HepG2 (cell line): Measurements from ENCODE around the gene ZMAT2. TPM values are rescaled to one million over a fixed set of nuclear protein-coding genes. Genes with fewer than 3 reads are reported as not detected.

Source experiments
- ARID5B ChIP-seq: IDR thresholded peaks from 2 replicates; pipeline ENCODE4 v1.4.0; 2020; ENCODE audit warnings: mild to moderate bottlenecking, missing genetic modification reagents
- ATM ChIP-seq: fragments of 450-650 bp; IDR thresholded peaks from 2 replicates; pipeline ENCODE4 v1.7.1; 2017; ENCODE audit warnings: mild to moderate bottlenecking, borderline replicate concordance
- BCL6 ChIP-seq: IDR thresholded peaks from 2 replicates; pipeline ENCODE4 v1.6.1; 2016; ENCODE audit warnings: missing genetic modification reagents, missing compliant biosample characterization
- CBX1 ChIP-seq: IDR thresholded peaks from one replicate; pipeline ENCODE4 v1.6.1; 2016; ENCODE audit warnings: antibody characterized with exemption, low read depth
- CENPX ChIP-seq: sonication (generic); formaldehyde crosslinking; IDR thresholded peaks from 2 replicates; pipeline ENCODE4 v1.9.0; 2021; ENCODE audit warnings: mild to moderate bottlenecking, missing genetic modification reagents, moderate library complexity
- HOXA5 ChIP-seq: sonication (generic); formaldehyde crosslinking; IDR thresholded peaks from 2 replicates; pipeline ENCODE4 v1.4.0; 2020; ENCODE audit warnings: missing genetic modification reagents
- KMT2A ChIP-seq: sonication (generic); formaldehyde crosslinking; IDR thresholded peaks from 2 replicates; pipeline ENCODE4 v1.4.0; 2020; ENCODE audit warnings: missing genetic modification reagents
- NR1H2 ChIP-seq: sonication (generic); formaldehyde crosslinking; IDR thresholded peaks from 2 replicates; pipeline ENCODE4 v1.8.1; 2022; ENCODE audit warnings: low read depth, missing genetic modification reagents, borderline replicate concordance
- PAF1 ChIP-seq: IDR thresholded peaks from 2 replicates; pipeline ENCODE4 v1.6.1; 2016; ENCODE audit warnings: missing genetic modification reagents, missing compliant biosample characterization
- PAXIP1 ChIP-seq: sonication (generic); formaldehyde crosslinking; conservative IDR thresholded peaks from 2 replicates; pipeline ENCODE4 v1.4.0; 2020; ENCODE audit warnings: mild to moderate bottlenecking, missing genetic modification reagents, moderate library complexity
- POLR2G ChIP-seq: fragments of 200-400 bp; formaldehyde crosslinking; IDR thresholded peaks from 2 replicates; pipeline ENCODE4 v1.6.1; 2018; ENCODE audit warnings: mild to moderate bottlenecking, low read depth, low read length, moderate library complexity
- RARA ChIP-seq: IDR thresholded peaks from 2 replicates; pipeline ENCODE4 v1.6.1; 2016; ENCODE audit warnings: missing genetic modification reagents, missing compliant biosample characterization
- SAP130 ChIP-seq: IDR thresholded peaks from 2 replicates; pipeline ENCODE4 v1.6.1; 2016; ENCODE audit warnings: low read depth
- TEAD3 ChIP-seq: optimal IDR thresholded peaks from 2 replicates; pipeline ENCODE3; 2016; ENCODE audit warnings: borderline replicate concordance
- ZNF34 ChIP-seq: sonication (generic); formaldehyde crosslinking; IDR thresholded peaks from 2 replicates; pipeline ENCODE4 v1.4.0; 2020; ENCODE audit warnings: mild to moderate bottlenecking, missing genetic modification reagents, borderline replicate concordance
- ZNF558 ChIP-seq: sonication (generic); formaldehyde crosslinking; IDR thresholded peaks from 2 replicates; pipeline ENCODE4 v1.9.0; 2022; ENCODE audit warnings: mild to moderate bottlenecking, missing genetic modification reagents, borderline replicate concordance
- ZNF790 ChIP-seq: sonication (generic); formaldehyde crosslinking; IDR thresholded peaks from 2 replicates; pipeline ENCODE4 v1.8.0; 2022; ENCODE audit warnings: missing genetic modification reagents, mild to moderate bottlenecking, borderline replicate concordance
- polyA plus RNA-seq, 8 experiments: library from polyadenylated mRNA; depleted of rRNA in 3 of 8; stranded (reverse) in 7 of 8; unstranded in 1 of 8; fragments of >200 nt; fragmentation: Illumina TruSeq in 4 of 8; extraction: Trizol in 4 of 8; gene quantifications; 2 replicates each; pipeline versions ENCODE4 v1.2.1 to v1.2.3, GENCODE V29; 2011 to 2016; ENCODE audit warnings: low read depth in 4 of 8, missing spikeins in 1 of 8, mixed read lengths in 1 of 8; ENCODE audit not compliant: insufficient read depth in 1 of 8
- total RNA-seq, 5 experiments: library from RNA; depleted of rRNA; stranded (reverse); fragments of >200 nt; fragmentation: Illumina TruSeq; extraction: Trizol; gene quantifications; 2 replicates each; pipeline ENCODE4 v1.2.3, GENCODE V29; 2016; ENCODE audit warnings: low read depth in 1 of 5
- TF ChIP-seq, protein P1 (sequence below): IDR thresholded peaks from 2 replicates; pipeline ENCODE4 v1.6.1; 2016

The ZMAT2 gene
- total and polyA plus RNA-seq, 2 of the 13 experiments (the other 11 are each of a cell fraction or from before 2014, with no cell fraction given), result 35.4 to 92.8 TPM

GRCh38 chr5:140690941-140691924, 9.0 kb upstream of the ZMAT2 start, which contains the start of the genes HARS1 and HARS2 (continued):
- peak; percentile 92; the same call in 1 of the 2 replicates for TF ChIP-seq ZNF558 (CRISPR knock-in tag)
- TF ChIP-seq SAP130, result peak; percentile 98
- TF ChIP-seq ATM, result no peak
- TF ChIP-seq BCL6, result peak; percentile 15; the same call in 1 of the 2 replicates
- TF ChIP-seq PAF1, result no peak
- TF ChIP-seq HOXA5, result peak; percentile 95
- TF ChIP-seq PAXIP1 (CRISPR knock-in tag), result peak; percentile 54
- peak; percentile 98 for TF ChIP-seq KMT2A (CRISPR knock-in tag)
- TF ChIP-seq ZNF790 (CRISPR knock-in tag), result peak; percentile 72; the same call in 1 of the 2 replicates
- peak; percentile 95 for TF ChIP-seq POLR2G
- TF ChIP-seq, protein P1, sequence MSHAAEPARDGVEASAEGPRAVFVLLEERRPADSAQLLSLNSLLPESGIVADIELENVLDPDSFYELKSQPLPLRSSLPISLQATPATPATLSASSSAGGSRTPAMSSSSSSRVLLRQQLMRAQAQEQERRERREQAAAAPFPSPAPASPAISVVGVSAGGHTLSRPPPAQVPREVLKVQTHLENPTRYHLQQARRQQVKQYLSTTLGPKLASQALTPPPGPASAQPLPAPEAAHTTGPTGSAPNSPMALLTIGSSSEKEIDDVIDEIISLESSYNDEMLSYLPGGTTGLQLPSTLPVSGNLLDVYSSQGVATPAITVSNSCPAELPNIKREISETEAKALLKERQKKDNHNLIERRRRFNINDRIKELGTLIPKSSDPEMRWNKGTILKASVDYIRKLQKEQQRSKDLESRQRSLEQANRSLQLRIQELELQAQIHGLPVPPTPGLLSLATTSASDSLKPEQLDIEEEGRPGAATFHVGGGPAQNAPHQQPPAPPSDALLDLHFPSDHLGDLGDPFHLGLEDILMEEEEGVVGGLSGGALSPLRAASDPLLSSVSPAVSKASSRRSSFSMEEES (CRISPR knock-in tag), result peak; percentile 46
- TF ChIP-seq ARID5B (CRISPR knock-in tag), result peak; percentile 48
- no peak for TF ChIP-seq CENPX (CRISPR knock-in tag)
- TF ChIP-seq CBX1, result peak; percentile 25
- TF ChIP-seq TEAD3 (CRISPR knock-in tag), result peak; percentile 60
- TF ChIP-seq ZNF34, result no peak
- TF ChIP-seq RARA (CRISPR knock-in tag), result peak; percentile 37; the same call in 1 of the 2 replicates
- no peak for TF ChIP-seq NR1H2
